ENCODE results near the gene IHH.

DNA sequence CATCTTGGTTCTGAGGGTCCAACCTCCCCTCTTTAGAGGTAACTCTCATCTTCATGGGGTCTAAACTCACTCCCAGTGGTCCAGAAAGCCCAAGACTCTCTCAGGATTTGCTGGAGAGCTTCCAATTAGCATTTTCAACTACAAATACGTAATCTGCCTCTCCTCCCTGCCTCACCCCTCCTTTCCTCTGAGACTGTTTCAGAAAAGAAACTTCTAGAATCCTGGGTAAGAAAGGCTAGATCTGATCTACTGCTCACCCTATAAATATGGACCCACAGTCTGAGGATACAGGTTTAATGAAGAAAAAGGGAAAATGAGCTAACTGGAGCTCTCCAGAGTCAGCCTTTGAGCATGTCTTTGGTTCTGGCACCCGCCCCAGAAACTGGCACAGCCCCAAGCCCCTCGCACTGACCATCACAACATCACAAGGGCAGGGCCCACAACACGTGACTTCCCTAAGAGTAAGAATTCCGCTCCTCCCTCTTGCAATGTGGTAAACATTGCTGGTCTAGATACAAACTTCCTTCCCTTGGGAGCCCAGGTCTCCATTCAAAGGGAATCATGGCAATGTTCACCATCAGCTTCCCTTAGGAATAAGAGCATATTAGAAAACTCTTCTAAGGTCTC lies 21.7 kb upstream of the IHH start:
- no peak for TF ChIP-seq CBX8 (IDR thresholded peaks at IDR 0.05; ENCODE audit: borderline replicate concordance, low read depth, low read length)
- TF ChIP-seq, protein P1, sequence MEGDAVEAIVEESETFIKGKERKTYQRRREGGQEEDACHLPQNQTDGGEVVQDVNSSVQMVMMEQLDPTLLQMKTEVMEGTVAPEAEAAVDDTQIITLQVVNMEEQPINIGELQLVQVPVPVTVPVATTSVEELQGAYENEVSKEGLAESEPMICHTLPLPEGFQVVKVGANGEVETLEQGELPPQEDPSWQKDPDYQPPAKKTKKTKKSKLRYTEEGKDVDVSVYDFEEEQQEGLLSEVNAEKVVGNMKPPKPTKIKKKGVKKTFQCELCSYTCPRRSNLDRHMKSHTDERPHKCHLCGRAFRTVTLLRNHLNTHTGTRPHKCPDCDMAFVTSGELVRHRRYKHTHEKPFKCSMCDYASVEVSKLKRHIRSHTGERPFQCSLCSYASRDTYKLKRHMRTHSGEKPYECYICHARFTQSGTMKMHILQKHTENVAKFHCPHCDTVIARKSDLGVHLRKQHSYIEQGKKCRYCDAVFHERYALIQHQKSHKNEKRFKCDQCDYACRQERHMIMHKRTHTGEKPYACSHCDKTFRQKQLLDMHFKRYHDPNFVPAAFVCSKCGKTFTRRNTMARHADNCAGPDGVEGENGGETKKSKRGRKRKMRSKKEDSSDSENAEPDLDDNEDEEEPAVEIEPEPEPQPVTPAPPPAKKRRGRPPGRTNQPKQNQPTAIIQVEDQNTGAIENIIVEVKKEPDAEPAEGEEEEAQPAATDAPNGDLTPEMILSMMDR (IDR thresholded peaks at IDR 0.05; ENCODE audit: control extremely low read depth in 1 of 3, insufficient read depth in 1 of 3, low read depth in 1 of 3, low read length in 3 of 3) = no peak

Measured in H1 (cell line).